HCT116 (cell line): ENCODE results near the gene CBFA2T3. TPM values are rescaled to one million over a fixed set of nuclear protein-coding genes. Genes with fewer than 3 reads are reported as not detected.

ENCODE experiments used
- ATAC-seq: fragments of 200-7000 bp; cut with Tn5 transposase; 2 replicates; pipeline ENCODE4 v1.9.1; 2020; ENCODE audit warnings: mild to moderate bottlenecking, moderate library complexity
- BruUV-seq: library from RNA; stranded (reverse); fragments of 400-500 nt; replicated peaks from 2 replicates; lab custom pipeline; 2021; lab: Mats Ljungman, UMichigan
- CTCF ChIA-PET: fragments of 300-600 bp; sonication (Branson Sonifier 250); formaldehyde crosslinking; loops from one replicate; lab custom pipeline; 2021; ENCODE audit warnings: antibody characterized with exemption; lab: Charles Lee
- POLR2A ChIA-PET: fragments of 300-600, 350-600 bp; sonication (Branson Sonifier 250); formaldehyde crosslinking; loops from one replicate; lab custom pipeline; 2021; ENCODE audit warnings: antibody characterized with exemption; lab: Charles Lee
- RAD21 ChIA-PET, 2 experiments: fragments of 300-600 bp; sonication (Branson Sonifier 250); formaldehyde crosslinking; loops; one replicate each; lab custom pipeline; 2023; ENCODE audit warnings: low total read pairs in 2 of 2; ENCODE audit not compliant: uncharacterized antibody in 2 of 2, unreplicated experiment in 2 of 2, low non-redundant PET in 1 of 2; lab: Charles Lee
- DNase-seq: peaks from one replicate; pipeline ENCODE4 v3.0.0-alpha.2; 2010; ENCODE audit warnings: low read depth, low spot score
- H2AFZ ChIP-seq: fragments of 200-600 bp; shearing (Covaris generic), sonication (generic); 2 replicates; pipeline ENCODE4 v1.6.1; 2017; ENCODE audit warnings: low read depth, mixed run types, mixed read lengths, antibody characterized with exemption, low read length; ENCODE audit not compliant: poor library complexity, severe bottlenecking
- H3K27ac ChIP-seq: 2 replicates; pipeline ENCODE4 v1.5.1; 2012; ENCODE audit warnings: low read depth, low read length
- H3K27me3 ChIP-seq: fragments of 200-600 bp; sonication (generic); 2 replicates; pipeline ENCODE4 v1.6.1; 2016; ENCODE audit warnings: mixed run types, low read length, mixed read lengths; ENCODE audit not compliant: insufficient read depth
- H3K36me3 ChIP-seq, 2 experiments: fragments of 200-500 bp in 1 of 2; fragments of 200-600 bp in 1 of 2; sonication (Bioruptor generic) in 1 of 2; sonication (generic) in 1 of 2; 2 replicates each; pipeline versions ENCODE4 v1.5.1 to v1.6.1; 2014 to 2016; ENCODE audit warnings: low read length in 2 of 2, inconsistent platforms in 1 of 2, mixed read lengths in 1 of 2, mixed run types in 1 of 2; ENCODE audit not compliant: insufficient read depth in 2 of 2, control insufficient read depth in 1 of 2
- H3K4me1 ChIP-seq, 2 experiments: fragments of 200-600 bp in 1 of 2; sonication (generic) in 1 of 2; 2 replicates each; pipeline versions ENCODE4 v1.5.1 to v1.6.1; 2012 to 2017; ENCODE audit warnings: low read length in 2 of 2, inconsistent platforms in 1 of 2, mild to moderate bottlenecking in 1 of 2, mixed read lengths in 1 of 2, mixed run types in 1 of 2, moderate library complexity in 1 of 2; ENCODE audit not compliant: insufficient read depth in 2 of 2, control insufficient read depth in 1 of 2
- H3K4me2 ChIP-seq: fragments of 200-600 bp; sonication (generic); 2 replicates; pipeline ENCODE4 v1.6.1; 2017; ENCODE audit warnings: mixed run types, low read length, mixed read lengths
- H3K4me3 ChIP-seq, 2 experiments: fragments of 200-600 bp in 1 of 2; sonication (generic) in 1 of 2; replicated peaks in 1 of 2; 2 replicates each; pipeline ENCODE4 v1.5.1; 2011 to 2016; ENCODE audit warnings: low read length in 2 of 2, control low read depth in 1 of 2, low read depth in 1 of 2, mild to moderate bottlenecking in 1 of 2, mixed read lengths in 1 of 2, mixed run types in 1 of 2
- H3K79me2 ChIP-seq: fragments of 200-600 bp; sonication (generic); 2 replicates; pipeline ENCODE4 v1.6.1; 2017; ENCODE audit warnings: mild to moderate bottlenecking, mixed run types, low read length, moderate library complexity, mixed read lengths; ENCODE audit not compliant: insufficient read depth
- H3K9ac ChIP-seq: fragments of 200-600 bp; sonication (generic); 2 replicates; pipeline ENCODE4 v1.6.1; 2016; ENCODE audit warnings: low read length, mixed read lengths
- H3K9me2 ChIP-seq: fragments of 200-600 bp; sonication (generic), shearing (Covaris generic); 2 replicates; pipeline ENCODE4 v1.6.1; 2017; ENCODE audit warnings: mixed run types, mild to moderate bottlenecking, moderate library complexity; ENCODE audit not compliant: insufficient read depth
- H3K9me3 ChIP-seq, 2 experiments: fragments of 200-500 bp in 1 of 2; fragments of 200-600 bp in 1 of 2; sonication (Bioruptor generic) in 1 of 2; sonication (generic) in 1 of 2; 2 replicates each; pipeline ENCODE4 v1.6.1; 2014 to 2017; ENCODE audit warnings: low read length in 2 of 2, mixed read lengths in 2 of 2, inconsistent platforms in 1 of 2, low read depth in 1 of 2, mild to moderate bottlenecking in 1 of 2, mixed run types in 1 of 2, moderate library complexity in 1 of 2; ENCODE audit not compliant: control insufficient read depth in 1 of 2, insufficient read depth in 1 of 2
- H4K20me1 ChIP-seq: fragments of 200-600 bp; sonication (generic), shearing (Covaris generic); 2 replicates; pipeline ENCODE4 v1.6.1; 2017; ENCODE audit warnings: mixed run types, mild to moderate bottlenecking, moderate library complexity; ENCODE audit not compliant: insufficient read depth
- CBX3 ChIP-seq: IDR thresholded peaks from 2 replicates; pipeline ENCODE4 v1.6.1; 2012; ENCODE audit warnings: low read depth
- CTCF ChIP-seq, 3 experiments: fragments of 200-600 bp in 1 of 3; sonication (generic) in 1 of 3; IDR thresholded peaks in 2 of 3; conservative IDR thresholded peaks in 1 of 3; 2 replicates each; pipeline ENCODE4 v1.5.1; 2012 to 2017; ENCODE audit warnings: low read depth in 2 of 3, low read length in 2 of 3, antibody characterized with exemption in 1 of 3, borderline replicate concordance in 1 of 3, control low read depth in 1 of 3, mild to moderate bottlenecking in 1 of 3, mixed read lengths in 1 of 3, mixed run types in 1 of 3, moderate library complexity in 1 of 3; ENCODE audit not compliant: insufficient read depth in 1 of 3
- EGR1 ChIP-seq: IDR thresholded peaks from 2 replicates; pipeline ENCODE4 v1.6.1; 2012; ENCODE audit warnings: low read depth
- EZH2 ChIP-seq: fragments of 200-600 bp; sonication (generic); IDR thresholded peaks from 2 replicates; pipeline ENCODE4 v1.6.1; 2017; ENCODE audit warnings: antibody characterized with exemption, mixed run types
- FOSL1 ChIP-seq: IDR thresholded peaks from 2 replicates; pipeline ENCODE4 v1.6.1; 2012; ENCODE audit warnings: low read depth
- JUND ChIP-seq: IDR thresholded peaks from 2 replicates; pipeline ENCODE4 v1.6.1; 2012
- POLR2A ChIP-seq: IDR thresholded peaks from 2 replicates; pipeline ENCODE4 v1.7.0; 2011; ENCODE audit warnings: borderline replicate concordance; ENCODE audit not compliant: insufficient read depth, insufficient read length; ENCODE audit errors: extremely low read depth
- POLR2AphosphoS5 ChIP-seq: IDR thresholded peaks from 2 replicates; pipeline ENCODE4 v1.6.1; 2011; ENCODE audit warnings: mild to moderate bottlenecking, low read depth, low read length, moderate library complexity
- RAD21 ChIP-seq: IDR thresholded peaks from 2 replicates; pipeline ENCODE4 v1.6.1; 2012; ENCODE audit warnings: low read depth, mild to moderate bottlenecking
- SIN3A ChIP-seq: IDR thresholded peaks from 2 replicates; pipeline ENCODE4 v1.6.1; 2012; ENCODE audit warnings: low read depth
- SP1 ChIP-seq: IDR thresholded peaks from 2 replicates; pipeline ENCODE4 v1.6.1; 2012; ENCODE audit warnings: low read depth
- SRF ChIP-seq: IDR thresholded peaks from 2 replicates; pipeline ENCODE4 v1.6.1; 2012; ENCODE audit warnings: low read depth
- TCF7L2 ChIP-seq: IDR thresholded peaks from 2 replicates; pipeline ENCODE4 v1.7.0; 2011; ENCODE audit warnings: borderline replicate concordance, inconsistent platforms; ENCODE audit not compliant: insufficient read depth, insufficient read length; ENCODE audit errors: extremely low read depth
- YY1 ChIP-seq: IDR thresholded peaks from 2 replicates; pipeline ENCODE4 v1.6.1; 2011; ENCODE audit warnings: low read length, low read depth, moderate library complexity, mild to moderate bottlenecking; ENCODE audit not compliant: insufficient replicate concordance; ENCODE audit errors: extremely low read depth
- ZFX ChIP-seq: fragments of 450-650 bp; IDR thresholded peaks from 2 replicates; pipeline ENCODE4 v1.6.1; 2017
- ZNF274 ChIP-seq: fragments of 200-500 bp; sonication (Bioruptor generic); IDR thresholded peaks from 2 replicates; pipeline ENCODE4 v1.6.1; 2014; ENCODE audit warnings: mild to moderate bottlenecking, low read depth, low read length, inconsistent platforms
- intact Hi-C: fragments of 100-400 bp; cut with micrococcal nuclease; formaldehyde crosslinking; loops from 2 replicates; pipeline ENCODE4 v1.10.0; 2022
- total RNA-seq: library from RNA; stranded (reverse); gene quantifications from one replicate; pipeline ENCODE4 v1.2.1, GENCODE V29; 2021; ENCODE audit not compliant: unreplicated experiment
- TF ChIP-seq, protein P1 (sequence below): IDR thresholded peaks from 2 replicates; pipeline ENCODE4 v1.6.1; 2012; ENCODE audit warnings: low read depth
- TF ChIP-seq, protein P2 (sequence below): IDR thresholded peaks from 2 replicates; pipeline ENCODE4 v1.6.1; 2012
- TF ChIP-seq, protein P3 (sequence below): IDR thresholded peaks from 2 replicates; pipeline ENCODE4 v1.6.1; 2011; ENCODE audit warnings: mild to moderate bottlenecking, low read length, moderate library complexity; ENCODE audit not compliant: insufficient replicate concordance; ENCODE audit errors: extremely low read depth

CBFA2T3 gene
- total RNA-seq, 1 experiment from 2014 or later = 19.1 TPM

DNA sequence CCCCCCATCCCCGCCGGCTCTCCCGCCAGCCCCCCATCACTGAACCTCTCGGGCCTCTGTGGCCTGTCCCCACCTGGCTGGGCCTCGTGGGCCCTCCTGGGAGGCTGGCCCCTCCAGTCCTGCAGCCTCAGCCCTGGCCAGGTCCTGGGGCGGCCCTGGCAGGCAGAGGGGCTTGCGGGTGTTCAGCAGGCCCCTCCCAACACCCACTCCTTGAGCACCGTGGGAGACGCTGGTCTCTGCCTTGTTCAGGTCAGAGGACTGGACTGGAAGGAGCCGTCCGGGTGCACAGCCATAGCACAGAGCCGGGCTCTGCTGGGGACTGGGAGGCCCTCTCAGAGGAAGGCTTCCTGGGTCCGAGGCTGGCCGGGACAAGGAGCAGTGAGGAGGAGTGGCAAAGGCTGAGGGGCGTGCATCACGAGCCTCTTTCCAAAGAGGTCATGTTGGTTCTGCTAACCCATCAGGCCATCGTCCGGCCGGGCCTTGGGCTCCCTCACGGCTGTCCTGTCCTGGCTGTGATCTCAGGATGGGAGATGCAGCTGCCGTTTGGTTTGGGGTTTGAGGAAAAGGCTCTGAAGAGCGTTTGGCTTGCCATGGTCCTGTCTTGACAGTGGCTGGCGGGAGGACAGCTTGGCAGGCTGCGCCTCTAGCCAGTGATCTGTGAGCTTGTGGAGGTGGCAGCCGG lies 104.2 kb downstream of the CBFA2T3 start:
- Histone ChIP-seq H3K27me3 (no peaks in the 10 kb centered on the region), H3K9me3 (no peaks in the 10 kb centered on the region), H3K4me3 (no peak overlapping the region), H3K9ac (no peak overlapping the region), H3K9me2 (no peaks in the 10 kb centered on the region), H3K4me2 (no peak overlapping the region), H2AFZ (no peak overlapping the region), H3K27ac (no peak overlapping the region), H3K79me2 (no peaks in the 10 kb centered on the region), H4K20me1 (no peaks in the 10 kb centered on the region), H3K36me3 (no peaks in the 10 kb centered on the region), H3K4me1 (no peaks in the 10 kb centered on the region)
- intact Hi-C loops = no loop called here
- BruUV-seq = no TSS peak
- CTCF ChIA-PET = no interaction called here
- no peak for DNase-seq
- RAD21 ChIA-PET = no interaction called here
- ATAC-seq = no peak
- TF ChIP-seq SIN3A (no peak), CTCF (IDR thresholded peaks at IDR 0.05 in 2 of 3, conservative IDR thresholded peaks at IDR 0.05 in 1 of 3; ENCODE audit: borderline replicate concordance in 1 of 3, insufficient read depth in 1 of 3, low read depth in 2 of 3, low read length in 2 of 3) (no peak), ZNF274 (no peak), RAD21 (no peak), FOSL1 (no peak), EZH2 (no peak), POLR2AphosphoS5 (no peak), CBX3 (no peak), TCF7L2 (no peak), YY1 (no peak), SP1 (no peak), SRF (no peak), EGR1 (no peak), JUND (no peak), POLR2A (no peak), ZFX (no peak)
- TF ChIP-seq, protein P1, sequence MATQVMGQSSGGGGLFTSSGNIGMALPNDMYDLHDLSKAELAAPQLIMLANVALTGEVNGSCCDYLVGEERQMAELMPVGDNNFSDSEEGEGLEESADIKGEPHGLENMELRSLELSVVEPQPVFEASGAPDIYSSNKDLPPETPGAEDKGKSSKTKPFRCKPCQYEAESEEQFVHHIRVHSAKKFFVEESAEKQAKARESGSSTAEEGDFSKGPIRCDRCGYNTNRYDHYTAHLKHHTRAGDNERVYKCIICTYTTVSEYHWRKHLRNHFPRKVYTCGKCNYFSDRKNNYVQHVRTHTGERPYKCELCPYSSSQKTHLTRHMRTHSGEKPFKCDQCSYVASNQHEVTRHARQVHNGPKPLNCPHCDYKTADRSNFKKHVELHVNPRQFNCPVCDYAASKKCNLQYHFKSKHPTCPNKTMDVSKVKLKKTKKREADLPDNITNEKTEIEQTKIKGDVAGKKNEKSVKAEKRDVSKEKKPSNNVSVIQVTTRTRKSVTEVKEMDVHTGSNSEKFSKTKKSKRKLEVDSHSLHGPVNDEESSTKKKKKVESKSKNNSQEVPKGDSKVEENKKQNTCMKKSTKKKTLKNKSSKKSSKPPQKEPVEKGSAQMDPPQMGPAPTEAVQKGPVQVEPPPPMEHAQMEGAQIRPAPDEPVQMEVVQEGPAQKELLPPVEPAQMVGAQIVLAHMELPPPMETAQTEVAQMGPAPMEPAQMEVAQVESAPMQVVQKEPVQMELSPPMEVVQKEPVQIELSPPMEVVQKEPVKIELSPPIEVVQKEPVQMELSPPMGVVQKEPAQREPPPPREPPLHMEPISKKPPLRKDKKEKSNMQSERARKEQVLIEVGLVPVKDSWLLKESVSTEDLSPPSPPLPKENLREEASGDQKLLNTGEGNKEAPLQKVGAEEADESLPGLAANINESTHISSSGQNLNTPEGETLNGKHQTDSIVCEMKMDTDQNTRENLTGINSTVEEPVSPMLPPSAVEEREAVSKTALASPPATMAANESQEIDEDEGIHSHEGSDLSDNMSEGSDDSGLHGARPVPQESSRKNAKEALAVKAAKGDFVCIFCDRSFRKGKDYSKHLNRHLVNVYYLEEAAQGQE = no peak
- TF ChIP-seq, protein P2, sequence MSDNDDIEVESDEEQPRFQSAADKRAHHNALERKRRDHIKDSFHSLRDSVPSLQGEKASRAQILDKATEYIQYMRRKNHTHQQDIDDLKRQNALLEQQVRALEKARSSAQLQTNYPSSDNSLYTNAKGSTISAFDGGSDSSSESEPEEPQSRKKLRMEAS = no peak
- TF ChIP-seq, protein P3, sequence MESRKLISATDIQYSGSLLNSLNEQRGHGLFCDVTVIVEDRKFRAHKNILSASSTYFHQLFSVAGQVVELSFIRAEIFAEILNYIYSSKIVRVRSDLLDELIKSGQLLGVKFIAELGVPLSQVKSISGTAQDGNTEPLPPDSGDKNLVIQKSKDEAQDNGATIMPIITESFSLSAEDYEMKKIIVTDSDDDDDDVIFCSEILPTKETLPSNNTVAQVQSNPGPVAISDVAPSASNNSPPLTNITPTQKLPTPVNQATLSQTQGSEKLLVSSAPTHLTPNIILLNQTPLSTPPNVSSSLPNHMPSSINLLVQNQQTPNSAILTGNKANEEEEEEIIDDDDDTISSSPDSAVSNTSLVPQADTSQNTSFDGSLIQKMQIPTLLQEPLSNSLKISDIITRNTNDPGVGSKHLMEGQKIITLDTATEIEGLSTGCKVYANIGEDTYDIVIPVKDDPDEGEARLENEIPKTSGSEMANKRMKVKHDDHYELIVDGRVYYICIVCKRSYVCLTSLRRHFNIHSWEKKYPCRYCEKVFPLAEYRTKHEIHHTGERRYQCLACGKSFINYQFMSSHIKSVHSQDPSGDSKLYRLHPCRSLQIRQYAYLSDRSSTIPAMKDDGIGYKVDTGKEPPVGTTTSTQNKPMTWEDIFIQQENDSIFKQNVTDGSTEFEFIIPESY = no peak
- POLR2A ChIA-PET = no interaction called here
